Thyroid gland (tissue), 4 donors: Measurements from ENCODE around the gene DAB2IP. TPM values are rescaled to one million over a fixed set of nuclear protein-coding genes. Genes with fewer than 3 reads are reported as not detected.

ENCODE experiments used
- DNase-seq, 2 donors: peaks; one replicate each; pipeline ENCODE4 v3.0.0-alpha.2; 2019
- H3K27ac ChIP-seq, 3 donors: fragments of 200-600 bp; sonication (generic); 1 replicate in 2 of 3; 2 replicates in 1 of 3; pipeline ENCODE4 v1.5.1; 2016 to 2019; ENCODE audit warnings: mild to moderate bottlenecking in 1 of 3, moderate library complexity in 1 of 3
- H3K27me3 ChIP-seq: fragments of 200-600 bp; sonication (generic); one replicate; pipeline ENCODE4 v1.5.1; 2019
- H3K36me3 ChIP-seq, 2 donors: fragments of 200-600 bp; sonication (generic); one replicate each; pipeline ENCODE4 v1.5.1; 2016 to 2019
- H3K4me1 ChIP-seq, 2 donors: fragments of 200-600 bp; sonication (generic); one replicate each; pipeline ENCODE4 v1.5.1; 2017 to 2019
- H3K4me3 ChIP-seq, 3 donors: fragments of 200-600 bp; sonication (generic); replicated peaks in 1 of 3; 1 replicate in 2 of 3; 2 replicates in 1 of 3; pipeline ENCODE4 v1.5.1; 2016; ENCODE audit warnings: mild to moderate bottlenecking in 1 of 3
- H3K9me3 ChIP-seq: fragments of 200-600 bp; sonication (generic); one replicate; pipeline ENCODE4 v1.5.1; 2017
- CTCF ChIP-seq, 6 experiments: fragments of 200-600 bp in 3 of 6; fragments of 450-650 bp in 3 of 6; sonication (generic) in 3 of 6; IDR thresholded peaks; one replicate each; pipeline ENCODE4 v1.5.1; 2016 to 2019; ENCODE audit warnings: antibody characterized with exemption in 6 of 6, mild to moderate bottlenecking in 2 of 6, inconsistent platforms in 1 of 6, moderate library complexity in 1 of 6
- POLR2A ChIP-seq, 2 donors: fragments of 450-650 bp; IDR thresholded peaks; one replicate each; pipeline ENCODE4 v1.6.1; 2017; ENCODE audit warnings: antibody characterized with exemption in 2 of 2, mild to moderate bottlenecking in 2 of 2, moderate library complexity in 1 of 2
- WGBS, 2 donors: methylation state at CpG; one replicate each; pipeline ENCODE4 v1.1.5; 2017; 5-methylcytosine and 5-hydroxymethylcytosine counted together
- intact Hi-C: fragments of 100-400 bp; cut with DNase I; formaldehyde crosslinking; loops from one replicate; pipeline ENCODE4 v1.15.1; 2023
- total RNA-seq, 4 donors: library from RNA; depleted of rRNA; stranded (reverse); fragments of >200 nt; gene quantifications; one replicate each; pipeline ENCODE4 v1.2.3, GENCODE V29; 2016

Gene DAB2IP
- total RNA-seq, 4 donors from 2014 or later: 26.0 to 48.5 (median 38.2) TPM

DNA sequence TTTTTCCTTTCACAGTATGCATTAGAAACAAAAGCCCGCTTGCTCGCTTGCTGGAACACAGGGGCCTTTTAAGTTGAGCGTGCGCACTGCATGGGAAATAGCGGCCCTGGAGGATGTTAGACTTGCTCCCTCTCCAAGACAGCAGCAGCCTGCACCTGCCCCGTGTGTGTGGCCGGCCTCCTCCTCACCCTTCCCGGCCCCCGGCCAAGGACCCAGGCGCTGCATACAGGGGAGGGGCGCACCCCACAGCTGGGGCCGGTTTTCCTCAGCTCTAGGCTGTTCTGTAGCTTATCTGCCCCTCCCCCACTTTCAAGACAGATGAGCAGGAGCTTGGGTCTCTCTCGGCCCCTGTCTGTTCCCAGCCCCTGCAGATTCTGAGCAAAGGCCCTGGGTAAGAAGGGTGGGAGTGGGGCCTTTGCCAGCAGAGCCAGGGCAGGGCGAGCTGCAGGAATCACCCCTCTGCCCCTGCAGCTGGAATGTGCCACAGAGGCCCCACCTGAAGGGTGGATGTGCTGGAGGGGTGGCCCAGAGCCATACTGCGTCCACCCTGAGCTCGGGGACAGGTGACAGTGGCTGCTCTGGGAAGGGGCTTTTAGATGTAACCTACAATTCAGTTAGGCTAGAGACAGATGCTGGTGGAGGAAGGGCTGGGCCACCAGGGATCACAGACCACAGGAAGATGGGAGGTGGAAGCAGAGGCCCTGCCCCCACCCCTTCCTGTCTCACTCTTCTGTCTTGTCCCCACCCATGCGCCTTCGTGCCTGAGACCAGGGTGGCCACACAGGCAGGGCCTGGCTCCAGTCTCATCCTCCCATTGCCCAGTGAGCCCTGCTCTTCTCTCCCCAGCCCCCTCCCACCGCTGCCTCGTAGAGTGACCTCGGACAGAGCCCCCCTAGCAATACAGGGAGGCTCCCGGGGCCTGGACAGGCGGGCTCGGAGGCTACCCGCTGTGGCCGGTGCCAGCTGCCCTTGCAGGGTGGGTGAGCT lies 132.4 kb downstream of the DAB2IP start:
- Histone ChIP-seq H3K4me1 (no peaks in the 10 kb centered on the region), H3K27ac (no peak overlapping the region), H3K4me3 (no peak overlapping the region), H3K9me3 (no peaks in the 10 kb centered on the region), H3K27me3 (no peaks in the 10 kb centered on the region), H3K36me3 (peaks cover 24 to 29% of the 10 kb centered on the region in 2 donors)
- intact Hi-C loops: no loop called here
- WGBS, 2 donors: 87 to 92% methylated on average over 21 to 23 of the region's 26 CpGs
- DNase-seq: no peak
- TF ChIP-seq CTCF (IDR thresholded peaks at IDR 0.05) (no peak), POLR2A (IDR thresholded peaks at IDR 0.05) (no peak)

DNA sequence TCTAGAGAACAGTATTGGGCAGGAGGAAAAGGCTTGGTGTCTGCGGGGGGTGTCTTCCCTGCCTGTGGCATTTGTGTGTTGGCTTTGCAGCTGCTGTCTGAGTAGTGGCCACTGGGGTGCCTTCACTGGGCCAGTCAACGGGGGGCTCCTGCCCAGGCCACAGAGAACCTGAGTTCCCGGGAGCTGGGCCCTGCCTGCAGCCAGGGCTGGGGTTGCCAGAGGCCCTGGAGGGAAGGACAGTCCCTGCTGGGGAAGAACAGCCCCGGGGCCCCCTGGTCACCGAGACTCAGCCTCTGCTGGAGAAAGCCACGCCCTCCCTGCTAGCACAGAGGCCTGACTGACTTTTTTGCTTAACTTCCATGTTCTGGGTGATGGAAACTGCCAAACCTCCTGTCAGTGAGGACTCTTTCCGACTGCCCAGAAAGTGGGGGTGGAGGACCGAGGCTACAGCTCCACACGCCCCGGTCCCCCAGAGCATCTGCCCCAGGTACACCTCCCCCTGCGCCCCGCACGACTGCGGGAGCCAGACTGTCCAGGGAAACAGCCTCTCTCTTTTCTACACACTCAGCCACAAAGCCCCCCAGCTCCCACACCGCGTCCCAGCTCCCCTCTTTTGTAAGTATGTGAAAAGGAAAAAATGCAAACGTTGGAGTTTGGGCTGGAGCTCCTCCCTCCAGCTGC lies 133.4 kb downstream of the DAB2IP start:
- Histone ChIP-seq H3K36me3 (peaks cover 24 to 29% of the 10 kb centered on the region in 2 donors), H3K4me1 (no peaks in the 10 kb centered on the region), H3K27ac (no peak overlapping the region), H3K9me3 (no peaks in the 10 kb centered on the region), H3K27me3 (no peaks in the 10 kb centered on the region), H3K4me3 (no peak overlapping the region)
- intact Hi-C loops: no loop called here
- no peak for TF ChIP-seq CTCF (IDR thresholded peaks at IDR 0.05)
- no peak for TF ChIP-seq POLR2A (IDR thresholded peaks at IDR 0.05)
- WGBS, 2 donors: 88% methylated on average over 13 of the region's 17 CpGs
- no peak for DNase-seq

- no peak overlapping the region for H3K27ac ChIP-seq
- no peak overlapping the region for H3K4me3 ChIP-seq
- H3K27me3 ChIP-seq: no peaks in the 10 kb centered on the region
- no peaks in the 10 kb centered on the region for H3K9me3 ChIP-seq
- H3K4me1 ChIP-seq: no peaks in the 10 kb centered on the region
- H3K36me3 ChIP-seq: peaks cover 24 to 25% of the 10 kb centered on the region in 2 donors
- intact Hi-C loops: no loop called here
- WGBS, 2 donors: 95 to 100% methylated on average over 6 to 9 of the region's 11 CpGs
- no peak for DNase-seq
- TF ChIP-seq POLR2A (IDR thresholded peaks at IDR 0.05): no peak
- no peak for TF ChIP-seq CTCF (IDR thresholded peaks at IDR 0.05)
These were observed 134.5 kb downstream of the DAB2IP start for GRCh38 chr9:121785673-121786542.

- no peak overlapping the region for H3K27ac ChIP-seq
- intact Hi-C loops: no loop called here
- DNase-seq: no peak
These were observed 135.1 kb downstream of the DAB2IP start for GRCh38 chr9:121786543-121786948.

More at GRCh38 chr9:121786543-121786948, 135.1 kb downstream of the DAB2IP start:
- Histone ChIP-seq H3K36me3 (peaks cover 18 to 21% of the 10 kb centered on the region in 2 donors), H3K9me3 (no peaks in the 10 kb centered on the region), H3K4me3 (no peak overlapping the region), H3K27me3 (no peaks in the 10 kb centered on the region), H3K4me1 (no peaks in the 10 kb centered on the region)
- TF ChIP-seq CTCF (IDR thresholded peaks at IDR 0.05) (no peak), POLR2A (IDR thresholded peaks at IDR 0.05) (no peak)
- 88 to 92% methylated on average over 5 of the region's 5 CpGs for WGBS, 2 donors
